ENCODE results near the gene SOWAHA.

The SOWAHA gene

GRCh38 chr5:132808448-132808847 is 4.7 kb upstream of the SOWAHA start:
- H3K4me1 ChIP-seq (ENCODE audit: insufficient read depth, low read length): peaks cover 4% of the 10 kb centered on the region

DNA sequence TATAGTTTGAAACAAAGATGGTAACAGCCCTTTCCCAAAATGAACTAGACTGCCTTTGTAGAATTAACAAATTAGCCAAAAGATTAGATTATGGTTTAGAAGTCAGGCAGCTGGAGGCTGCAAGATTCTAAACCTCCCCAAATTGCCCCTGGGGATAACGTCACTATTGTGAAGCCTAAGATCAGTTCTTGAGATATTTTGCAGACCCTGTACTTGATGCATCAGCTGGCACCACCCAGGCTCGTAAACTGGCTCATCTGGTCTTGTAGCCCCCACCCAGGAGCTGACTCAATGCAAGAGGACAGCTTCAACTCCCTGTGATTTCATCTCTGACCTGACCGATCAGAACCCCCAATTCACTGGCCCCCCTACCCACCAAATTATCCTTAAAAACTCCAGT is 4.2 kb upstream of the SOWAHA start:
- Histone ChIP-seq H3K9me3 (ENCODE audit: control insufficient read depth, insufficient read depth, low read length) (no peaks in the 10 kb centered on the region), H3K9ac (ENCODE audit: low read depth, low read length) (no peak overlapping the region), H3K36me3 (ENCODE audit: insufficient read depth, low read length) (no peaks in the 10 kb centered on the region), H3K4me1 (ENCODE audit: insufficient read depth, low read length) (peaks cover 4% of the 10 kb centered on the region)

More at GRCh38 chr5:132808448-132808847, 4.7 kb upstream of the SOWAHA start:
- no peaks in the 10 kb centered on the region for H3K36me3 ChIP-seq (ENCODE audit: insufficient read depth, low read length)
- no peaks in the 10 kb centered on the region for H3K9me3 ChIP-seq (ENCODE audit: control insufficient read depth, insufficient read depth, low read length)
- H3K9ac ChIP-seq (ENCODE audit: low read depth, low read length): no peak overlapping the region

DNA sequence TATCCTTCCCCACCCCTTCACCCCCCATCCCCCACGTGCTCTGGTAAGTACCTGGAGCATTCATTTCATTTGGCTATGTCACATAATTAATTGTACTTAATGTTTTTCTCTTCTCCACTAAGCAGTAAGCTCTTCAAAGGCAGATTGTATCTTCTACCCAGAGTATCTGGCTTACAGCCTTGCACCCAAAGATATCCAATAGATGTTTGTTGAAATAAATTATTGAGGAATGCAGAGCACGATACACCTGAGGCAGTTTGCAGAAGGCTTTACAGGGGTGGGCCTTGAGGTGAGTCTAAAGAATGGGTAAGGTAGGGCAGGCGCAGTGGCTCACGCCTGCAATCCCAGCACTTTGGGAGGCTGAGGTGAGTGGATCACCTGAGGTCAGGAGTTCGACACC is 2.5 kb upstream of the SOWAHA start:
- no peaks in the 10 kb centered on the region for H3K9me3 ChIP-seq (ENCODE audit: control insufficient read depth, insufficient read depth, low read length)
- H3K4me1 ChIP-seq (ENCODE audit: insufficient read depth, low read length): peaks cover 4% of the 10 kb centered on the region
- no peaks in the 10 kb centered on the region for H3K36me3 ChIP-seq (ENCODE audit: insufficient read depth, low read length)
- H3K9ac ChIP-seq (ENCODE audit: low read depth, low read length): no peak overlapping the region

- Histone ChIP-seq H3K9ac (ENCODE audit: low read depth, low read length) (peak overlapping the region; percentile 17; the same call in 1 of the 2 replicates), H3K9me3 (ENCODE audit: control insufficient read depth, insufficient read depth, low read length) (no peaks in the 10 kb centered on the region), H3K36me3 (ENCODE audit: insufficient read depth, low read length) (no peaks in the 10 kb centered on the region), H3K4me1 (ENCODE audit: insufficient read depth, low read length) (no peaks in the 10 kb centered on the region)
Measured at GRCh38 chr5:132812123-132812765, 858 bp upstream of the SOWAHA start.

DNA sequence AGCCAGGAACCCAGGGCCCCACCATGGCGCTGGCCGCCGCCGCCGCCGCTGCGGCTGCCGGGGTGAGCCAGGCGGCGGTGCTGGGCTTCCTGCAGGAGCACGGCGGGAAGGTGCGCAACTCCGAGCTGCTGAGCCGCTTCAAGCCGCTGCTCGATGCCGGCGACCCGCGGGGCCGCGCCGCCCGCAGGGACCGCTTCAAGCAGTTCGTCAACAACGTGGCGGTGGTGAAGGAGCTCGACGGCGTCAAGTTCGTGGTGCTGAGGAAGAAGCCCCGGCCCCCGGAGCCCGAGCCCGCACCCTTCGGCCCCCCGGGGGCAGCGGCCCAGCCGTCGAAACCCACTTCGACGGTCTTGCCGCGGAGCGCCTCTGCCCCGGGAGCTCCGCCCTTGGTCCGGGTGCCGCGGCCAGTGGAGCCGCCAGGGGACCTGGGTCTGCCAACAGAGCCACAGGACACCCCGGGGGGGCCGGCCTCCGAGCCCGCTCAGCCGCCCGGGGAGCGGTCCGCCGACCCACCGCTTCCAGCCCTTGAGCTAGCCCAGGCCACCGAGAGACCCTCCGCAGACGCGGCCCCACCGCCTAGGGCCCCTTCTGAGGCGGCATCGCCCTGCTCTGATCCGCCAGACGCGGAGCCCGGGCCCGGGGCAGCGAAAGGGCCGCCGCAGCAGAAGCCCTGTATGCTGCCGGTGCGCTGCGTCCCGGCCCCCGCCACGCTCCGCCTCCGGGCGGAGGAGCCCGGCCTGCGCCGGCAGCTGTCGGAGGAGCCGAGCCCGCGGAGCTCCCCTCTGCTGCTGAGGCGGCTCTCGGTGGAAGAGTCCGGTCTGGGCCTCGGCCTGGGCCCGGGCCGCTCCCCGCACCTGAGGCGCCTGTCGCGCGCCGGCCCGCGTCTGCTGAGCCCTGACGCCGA is 749 bp downstream of the SOWAHA start:
- Histone ChIP-seq H3K36me3 (ENCODE audit: insufficient read depth, low read length) (no peaks in the 10 kb centered on the region), H3K4me1 (ENCODE audit: insufficient read depth, low read length) (no peaks in the 10 kb centered on the region), H3K9me3 (ENCODE audit: control insufficient read depth, insufficient read depth, low read length) (no peaks in the 10 kb centered on the region), H3K9ac (ENCODE audit: low read depth, low read length) (peak overlapping the region; percentile 55)

- H3K4me1 ChIP-seq (ENCODE audit: insufficient read depth, low read length): no peaks in the 10 kb centered on the region
- H3K9ac ChIP-seq (ENCODE audit: low read depth, low read length): peak overlapping the region; percentile 55; the same call in 1 of the 2 replicates
- no peaks in the 10 kb centered on the region for H3K9me3 ChIP-seq (ENCODE audit: control insufficient read depth, insufficient read depth, low read length)
- H3K36me3 ChIP-seq (ENCODE audit: insufficient read depth, low read length): no peaks in the 10 kb centered on the region
Measured at GRCh38 chr5:132814503-132815294, 1.6 kb downstream of the SOWAHA start.

DNA sequence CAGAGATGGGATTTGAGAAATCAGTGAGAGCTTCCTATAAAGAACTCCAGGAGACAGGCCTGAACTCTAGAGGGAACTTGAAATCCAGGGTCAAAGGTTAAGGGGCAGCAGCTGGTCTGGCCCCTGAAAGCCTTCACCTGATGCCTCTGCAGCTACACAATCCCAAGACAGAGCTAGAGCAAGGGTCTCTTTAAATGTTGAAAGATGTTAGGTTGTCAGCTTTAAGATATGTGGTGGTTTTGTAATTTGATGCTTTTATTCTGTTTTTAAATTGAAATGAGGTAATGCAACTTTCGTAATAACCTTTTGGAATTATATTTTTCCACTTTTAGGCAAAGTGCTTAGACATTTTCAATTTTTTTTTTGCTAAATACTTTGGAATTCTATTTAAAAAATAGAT is 2.4 kb downstream of the SOWAHA start:
- no peaks in the 10 kb centered on the region for H3K4me1 ChIP-seq (ENCODE audit: insufficient read depth, low read length)

GRCh38 chr5:132816083-132816482 is 3.0 kb downstream of the SOWAHA start:
- no peaks in the 10 kb centered on the region for H3K9me3 ChIP-seq (ENCODE audit: control insufficient read depth, insufficient read depth, low read length)
- H3K4me1 ChIP-seq (ENCODE audit: insufficient read depth, low read length): no peaks in the 10 kb centered on the region
- H3K36me3 ChIP-seq (ENCODE audit: insufficient read depth, low read length): no peaks in the 10 kb centered on the region
- H3K9ac ChIP-seq (ENCODE audit: low read depth, low read length): no peak overlapping the region

More for the DNA sequence above, 2.4 kb downstream of the SOWAHA start:
- H3K36me3 ChIP-seq (ENCODE audit: insufficient read depth, low read length): no peaks in the 10 kb centered on the region
- H3K9me3 ChIP-seq (ENCODE audit: control insufficient read depth, insufficient read depth, low read length): no peaks in the 10 kb centered on the region
- no peak overlapping the region for H3K9ac ChIP-seq (ENCODE audit: low read depth, low read length)

- H3K4me1 ChIP-seq (ENCODE audit: insufficient read depth, low read length): no peaks in the 10 kb centered on the region
- no peaks in the 10 kb centered on the region for H3K9me3 ChIP-seq (ENCODE audit: control insufficient read depth, insufficient read depth, low read length)
- H3K9ac ChIP-seq (ENCODE audit: low read depth, low read length): no peak overlapping the region
- H3K36me3 ChIP-seq (ENCODE audit: insufficient read depth, low read length): no peaks in the 10 kb centered on the region
Measured at GRCh38 chr5:132816554-132816953, 3.5 kb downstream of the SOWAHA start.

- H3K36me3 ChIP-seq (ENCODE audit: insufficient read depth, low read length): no peaks in the 10 kb centered on the region
- no peaks in the 10 kb centered on the region for H3K9me3 ChIP-seq (ENCODE audit: control insufficient read depth, insufficient read depth, low read length)
- H3K9ac ChIP-seq (ENCODE audit: low read depth, low read length): no peak overlapping the region
- H3K4me1 ChIP-seq (ENCODE audit: insufficient read depth, low read length): no peaks in the 10 kb centered on the region
Measured at GRCh38 chr5:132817011-132817410, 3.9 kb downstream of the SOWAHA start.

GRCh38 chr5:132819468-132819867 is 6.4 kb downstream of the SOWAHA start:
- Histone ChIP-seq H3K4me1 (ENCODE audit: insufficient read depth, low read length) (peaks cover 6% of the 10 kb centered on the region; the same call in 1 of the 2 replicates), H3K36me3 (ENCODE audit: insufficient read depth, low read length) (no peaks in the 10 kb centered on the region), H3K9ac (ENCODE audit: low read depth, low read length) (no peak overlapping the region)

GRCh38 chr5:132820162-132820754 is 7.2 kb downstream of the SOWAHA start:
- Histone ChIP-seq H3K4me1 (ENCODE audit: insufficient read depth, low read length) (peaks cover 11% of the 10 kb centered on the region; the same call in 1 of the 2 replicates), H3K9ac (ENCODE audit: low read depth, low read length) (no peak overlapping the region), H3K9me3 (ENCODE audit: control insufficient read depth, insufficient read depth, low read length) (no peaks in the 10 kb centered on the region)

More at GRCh38 chr5:132819468-132819867, 6.4 kb downstream of the SOWAHA start:
- H3K9me3 ChIP-seq (ENCODE audit: control insufficient read depth, insufficient read depth, low read length): no peaks in the 10 kb centered on the region

DNA sequence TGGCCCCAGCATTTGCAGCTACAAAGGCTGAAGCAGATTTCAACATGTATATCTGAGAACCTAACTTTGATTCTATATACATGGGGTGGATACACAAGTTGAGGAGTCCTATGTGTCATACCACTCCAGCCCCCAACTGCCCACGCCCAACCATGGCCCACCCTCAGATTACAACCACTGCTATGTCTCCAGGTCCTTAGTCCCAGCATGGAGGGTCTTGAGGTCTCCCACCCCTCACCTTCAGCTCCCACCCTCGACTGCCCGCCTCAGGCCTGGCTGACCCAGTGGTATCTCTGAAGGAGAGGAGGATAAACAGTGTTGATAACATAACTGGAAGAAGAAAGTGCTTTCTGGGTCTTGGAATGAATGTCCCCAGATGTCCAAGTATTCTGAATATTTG is 8.2 kb downstream of the SOWAHA start:
- H3K36me3 ChIP-seq (ENCODE audit: insufficient read depth, low read length): no peaks in the 10 kb centered on the region
- no peaks in the 10 kb centered on the region for H3K9me3 ChIP-seq (ENCODE audit: control insufficient read depth, insufficient read depth, low read length)
- peaks cover 14% of the 10 kb centered on the region; the same call in 1 of the 2 replicates for H3K4me1 ChIP-seq (ENCODE audit: insufficient read depth, low read length)
- H3K9ac ChIP-seq (ENCODE audit: low read depth, low read length): no peak overlapping the region

More at GRCh38 chr5:132820162-132820754, 7.2 kb downstream of the SOWAHA start:
- no peaks in the 10 kb centered on the region for H3K36me3 ChIP-seq (ENCODE audit: insufficient read depth, low read length)

DNA sequence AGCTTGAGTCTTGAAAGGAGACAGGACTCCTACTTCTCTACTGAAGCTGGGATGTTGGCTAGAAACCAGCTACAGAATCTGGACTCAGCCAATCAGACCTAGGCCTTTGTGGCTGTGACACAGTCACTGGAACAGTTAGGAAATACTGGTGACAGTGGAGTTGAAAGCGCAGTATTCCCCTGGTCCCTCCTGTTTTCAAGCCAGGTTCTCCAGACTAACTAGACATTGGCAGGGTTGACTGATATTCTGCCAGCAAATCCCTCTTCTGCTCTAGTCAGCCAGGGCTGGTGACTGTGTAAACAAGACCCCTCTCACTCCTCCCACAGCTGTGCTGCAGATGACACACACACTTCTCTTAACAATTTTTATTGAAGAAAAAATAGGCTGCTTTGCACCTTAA is 8.7 kb downstream of the SOWAHA start:
- Histone ChIP-seq H3K9ac (ENCODE audit: low read depth, low read length) (no peak overlapping the region), H3K36me3 (ENCODE audit: insufficient read depth, low read length) (no peaks in the 10 kb centered on the region), H3K4me1 (ENCODE audit: insufficient read depth, low read length) (peaks cover 19% of the 10 kb centered on the region; the same call in 1 of the 2 replicates), H3K9me3 (ENCODE audit: control insufficient read depth, insufficient read depth, low read length) (no peaks in the 10 kb centered on the region)
